Activated CD8-positive, alpha-beta T cell treated with anti-CD3 and anti-CD28 coated beads, Interleukin-2, amount 10 ng/mL, durations not matched to agents 7 days and 5 days (primary cell): ENCODE results near the gene SIAH1. TPM values are rescaled to one million over a fixed set of nuclear protein-coding genes. Genes with fewer than 3 reads are reported as not detected.

Experiments
- total RNA-seq, 2 experiments: library from RNA; stranded (reverse); gene quantifications; one replicate each; pipeline ENCODE4 v1.2.3, GENCODE V29; 2021

The SIAH1 gene
- total RNA-seq, 2 experiments from 2014 or later: 14.9 to 15.6 TPM

Other genes with a start within 250 kb of the SIAH1 start
- not detected for gene ABCC12, start 229.4 kb downstream of the SIAH1 start, total RNA-seq
- 10 to 100 TPM; 54.2 to 54.5 TPM for gene LONP2, start 141.1 kb downstream of the SIAH1 start, total RNA-seq
- not detected for gene ABCC11, start 137.9 kb downstream of the SIAH1 start, total RNA-seq
- 10 to 100 TPM; 56.1 to 59.1 TPM for gene N4BP1, start 224.8 kb upstream of the SIAH1 start, total RNA-seq